ENCODE data around the gene CEP350. TPM values are rescaled to one million over a fixed set of nuclear protein-coding genes. Genes with fewer than 3 reads are reported as not detected.

The CEP350 gene
- total and polyA plus RNA-seq, 2 of the 13 experiments (the other 11 are each of a cell fraction or from before 2014, with no cell fraction given), result 7.6 to 35.9 TPM

GRCh38 chr1:179954493-179955286 lies at the start of gene CEP350 (continued):
- no peak for TF ChIP-seq ATRX (CRISPR knock-in tag; IDR thresholded peaks at IDR 0.05; ENCODE audit: borderline replicate concordance)
- peak; percentile 93 for TF ChIP-seq YEATS4 (CRISPR knock-in tag; IDR thresholded peaks at IDR 0.05; ENCODE audit: borderline replicate concordance)
- peak; percentile 62; the same call in 1 of the 2 replicates for TF ChIP-seq ZNF160 (CRISPR knock-in tag; IDR thresholded peaks at IDR 0.05)
- peak; percentile 89; the same call in 1 of the 2 replicates for TF ChIP-seq HINFP (CRISPR knock-in tag; IDR thresholded peaks at IDR 0.05; ENCODE audit: low read depth)
- TF ChIP-seq, protein P1, sequence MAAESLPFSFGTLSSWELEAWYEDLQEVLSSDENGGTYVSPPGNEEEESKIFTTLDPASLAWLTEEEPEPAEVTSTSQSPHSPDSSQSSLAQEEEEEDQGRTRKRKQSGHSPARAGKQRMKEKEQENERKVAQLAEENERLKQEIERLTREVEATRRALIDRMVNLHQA (CRISPR knock-in tag; IDR thresholded peaks at IDR 0.05), result no peak
- no peak for TF ChIP-seq ZMYM2 (CRISPR knock-in tag; IDR thresholded peaks at IDR 0.05)
- peak; percentile 61; the same call in 1 of the 2 replicates for TF ChIP-seq ELF3 (CRISPR knock-in tag; IDR thresholded peaks at IDR 0.05)
- TF ChIP-seq, protein P2, sequence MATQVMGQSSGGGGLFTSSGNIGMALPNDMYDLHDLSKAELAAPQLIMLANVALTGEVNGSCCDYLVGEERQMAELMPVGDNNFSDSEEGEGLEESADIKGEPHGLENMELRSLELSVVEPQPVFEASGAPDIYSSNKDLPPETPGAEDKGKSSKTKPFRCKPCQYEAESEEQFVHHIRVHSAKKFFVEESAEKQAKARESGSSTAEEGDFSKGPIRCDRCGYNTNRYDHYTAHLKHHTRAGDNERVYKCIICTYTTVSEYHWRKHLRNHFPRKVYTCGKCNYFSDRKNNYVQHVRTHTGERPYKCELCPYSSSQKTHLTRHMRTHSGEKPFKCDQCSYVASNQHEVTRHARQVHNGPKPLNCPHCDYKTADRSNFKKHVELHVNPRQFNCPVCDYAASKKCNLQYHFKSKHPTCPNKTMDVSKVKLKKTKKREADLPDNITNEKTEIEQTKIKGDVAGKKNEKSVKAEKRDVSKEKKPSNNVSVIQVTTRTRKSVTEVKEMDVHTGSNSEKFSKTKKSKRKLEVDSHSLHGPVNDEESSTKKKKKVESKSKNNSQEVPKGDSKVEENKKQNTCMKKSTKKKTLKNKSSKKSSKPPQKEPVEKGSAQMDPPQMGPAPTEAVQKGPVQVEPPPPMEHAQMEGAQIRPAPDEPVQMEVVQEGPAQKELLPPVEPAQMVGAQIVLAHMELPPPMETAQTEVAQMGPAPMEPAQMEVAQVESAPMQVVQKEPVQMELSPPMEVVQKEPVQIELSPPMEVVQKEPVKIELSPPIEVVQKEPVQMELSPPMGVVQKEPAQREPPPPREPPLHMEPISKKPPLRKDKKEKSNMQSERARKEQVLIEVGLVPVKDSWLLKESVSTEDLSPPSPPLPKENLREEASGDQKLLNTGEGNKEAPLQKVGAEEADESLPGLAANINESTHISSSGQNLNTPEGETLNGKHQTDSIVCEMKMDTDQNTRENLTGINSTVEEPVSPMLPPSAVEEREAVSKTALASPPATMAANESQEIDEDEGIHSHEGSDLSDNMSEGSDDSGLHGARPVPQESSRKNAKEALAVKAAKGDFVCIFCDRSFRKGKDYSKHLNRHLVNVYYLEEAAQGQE (IDR thresholded peaks at IDR 0.05; ENCODE audit: borderline replicate concordance in 1 of 2, low read depth in 1 of 2, low read length in 2 of 2), result no peak; a peak in 2 of 4 replicates
- TF ChIP-seq STAT5B (CRISPR knock-in tag; IDR thresholded peaks at IDR 0.05), result 0 out of 2 replicates have a peak, but pooled peaks have one; percentile 30
- TF ChIP-seq FOXJ3 (CRISPR knock-in tag; IDR thresholded peaks at IDR 0.05; ENCODE audit: borderline replicate concordance), result no peak; the same call in 1 of the 2 replicates
- 0 out of 2 replicates have a peak, but pooled peaks have one; percentile 60 for TF ChIP-seq ZBTB7A (CRISPR knock-in tag; IDR thresholded peaks at IDR 0.05)
- peak; percentile 97 for TF ChIP-seq ZNF816 (CRISPR knock-in tag; IDR thresholded peaks at IDR 0.05; ENCODE audit: borderline replicate concordance)
- no peak for TF ChIP-seq ZNF180 (CRISPR knock-in tag; IDR thresholded peaks at IDR 0.05; ENCODE audit: borderline replicate concordance, low read depth)
- 0 out of 2 replicates have a peak, but pooled peaks have one; percentile 46 for TF ChIP-seq ZNF138 (CRISPR knock-in tag; IDR thresholded peaks at IDR 0.05; ENCODE audit: low read depth)
- TF ChIP-seq GFI1 (CRISPR knock-in tag; IDR thresholded peaks at IDR 0.05; ENCODE audit: borderline replicate concordance), result peak; percentile 33; the same call in 1 of the 2 replicates
- no peak for TF ChIP-seq JARID2 (CRISPR knock-in tag; IDR thresholded peaks at IDR 0.05; ENCODE audit: insufficient replicate concordance)
- no peak for TF ChIP-seq HMG20B (CRISPR knock-in tag; conservative IDR thresholded peaks at IDR 0.05)
- TF ChIP-seq ZNF674 (CRISPR knock-in tag; IDR thresholded peaks at IDR 0.05; ENCODE audit: low read depth), result no peak
- TF ChIP-seq PREB (CRISPR knock-in tag; IDR thresholded peaks at IDR 0.05), result no peak
- TF ChIP-seq ARHGAP35 (CRISPR knock-in tag; IDR thresholded peaks at IDR 0.05; ENCODE audit: borderline replicate concordance), result peak; percentile 27; the same call in 1 of the 2 replicates
- no peak for TF ChIP-seq KAT2B (IDR thresholded peaks at IDR 0.05; ENCODE audit: borderline replicate concordance, low read depth, low read length)
- TF ChIP-seq YEATS2 (CRISPR knock-in tag; IDR thresholded peaks at IDR 0.05; ENCODE audit: borderline replicate concordance), result peak; percentile 91
